Loucy (cell line): ENCODE measurements around the gene ODAD3.

Experiments used
- EZH2phosphoT487 ChIP-seq: fragments of 200-600 bp; IDR thresholded peaks from 2 replicates; pipeline ENCODE4 v1.6.1; 2018; ENCODE audit warnings: antibody characterized with exemption, mild to moderate bottlenecking, moderate library complexity, borderline replicate concordance
- TF ChIP-seq, protein P1 (sequence below): fragments of 200-600 bp; sonication (generic); conservative IDR thresholded peaks from 2 replicates; pipeline ENCODE4 v1.5.1; 2014; ENCODE audit warnings: mild to moderate bottlenecking, antibody characterized with exemption, low read length

DNA sequence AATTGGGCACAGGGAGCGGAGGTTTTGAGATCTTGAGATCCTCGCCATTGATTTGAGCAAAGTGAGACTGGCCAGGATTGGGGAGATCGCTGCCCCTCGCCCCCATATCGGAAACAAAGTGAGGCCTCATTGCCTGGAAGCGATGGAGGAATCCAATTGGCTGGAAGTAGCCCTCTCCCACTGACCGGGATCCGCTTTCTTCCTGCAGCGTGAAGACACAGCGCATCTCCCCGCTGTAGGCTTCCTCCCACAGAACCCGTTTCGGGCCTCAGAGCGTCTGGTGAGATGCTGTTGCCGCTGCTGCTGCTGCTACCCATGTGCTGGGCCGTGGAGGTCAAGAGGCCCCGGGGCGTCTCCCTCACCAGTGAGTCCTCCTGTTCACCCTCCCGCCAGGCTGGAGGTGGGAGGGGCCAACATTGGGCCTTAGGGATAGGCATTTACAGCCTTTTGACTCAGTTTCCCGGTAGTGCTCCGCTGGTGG, 952 bp upstream of the ODAD3 start:
- TF ChIP-seq, protein P1, sequence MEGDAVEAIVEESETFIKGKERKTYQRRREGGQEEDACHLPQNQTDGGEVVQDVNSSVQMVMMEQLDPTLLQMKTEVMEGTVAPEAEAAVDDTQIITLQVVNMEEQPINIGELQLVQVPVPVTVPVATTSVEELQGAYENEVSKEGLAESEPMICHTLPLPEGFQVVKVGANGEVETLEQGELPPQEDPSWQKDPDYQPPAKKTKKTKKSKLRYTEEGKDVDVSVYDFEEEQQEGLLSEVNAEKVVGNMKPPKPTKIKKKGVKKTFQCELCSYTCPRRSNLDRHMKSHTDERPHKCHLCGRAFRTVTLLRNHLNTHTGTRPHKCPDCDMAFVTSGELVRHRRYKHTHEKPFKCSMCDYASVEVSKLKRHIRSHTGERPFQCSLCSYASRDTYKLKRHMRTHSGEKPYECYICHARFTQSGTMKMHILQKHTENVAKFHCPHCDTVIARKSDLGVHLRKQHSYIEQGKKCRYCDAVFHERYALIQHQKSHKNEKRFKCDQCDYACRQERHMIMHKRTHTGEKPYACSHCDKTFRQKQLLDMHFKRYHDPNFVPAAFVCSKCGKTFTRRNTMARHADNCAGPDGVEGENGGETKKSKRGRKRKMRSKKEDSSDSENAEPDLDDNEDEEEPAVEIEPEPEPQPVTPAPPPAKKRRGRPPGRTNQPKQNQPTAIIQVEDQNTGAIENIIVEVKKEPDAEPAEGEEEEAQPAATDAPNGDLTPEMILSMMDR, result no peak
- TF ChIP-seq EZH2phosphoT487, result no peak
